CD4-positive, alpha-beta T cell treated with Interleukin-6 at 100 ng/mL for 8 hours (primary cell): ENCODE results near the gene CPT1B.
"Not testable (repeated sequence)": the region's sequence is repeated elsewhere in the genome, so short reads cannot be mapped to it uniquely, and the experiment has no call there.

Experiments
- DNase-seq: peaks from one replicate; pipeline ENCODE4 v3.0.0-alpha.2; 2020; ENCODE audit warnings: mixed read lengths, low spot score

The CPT1B gene

DNA sequence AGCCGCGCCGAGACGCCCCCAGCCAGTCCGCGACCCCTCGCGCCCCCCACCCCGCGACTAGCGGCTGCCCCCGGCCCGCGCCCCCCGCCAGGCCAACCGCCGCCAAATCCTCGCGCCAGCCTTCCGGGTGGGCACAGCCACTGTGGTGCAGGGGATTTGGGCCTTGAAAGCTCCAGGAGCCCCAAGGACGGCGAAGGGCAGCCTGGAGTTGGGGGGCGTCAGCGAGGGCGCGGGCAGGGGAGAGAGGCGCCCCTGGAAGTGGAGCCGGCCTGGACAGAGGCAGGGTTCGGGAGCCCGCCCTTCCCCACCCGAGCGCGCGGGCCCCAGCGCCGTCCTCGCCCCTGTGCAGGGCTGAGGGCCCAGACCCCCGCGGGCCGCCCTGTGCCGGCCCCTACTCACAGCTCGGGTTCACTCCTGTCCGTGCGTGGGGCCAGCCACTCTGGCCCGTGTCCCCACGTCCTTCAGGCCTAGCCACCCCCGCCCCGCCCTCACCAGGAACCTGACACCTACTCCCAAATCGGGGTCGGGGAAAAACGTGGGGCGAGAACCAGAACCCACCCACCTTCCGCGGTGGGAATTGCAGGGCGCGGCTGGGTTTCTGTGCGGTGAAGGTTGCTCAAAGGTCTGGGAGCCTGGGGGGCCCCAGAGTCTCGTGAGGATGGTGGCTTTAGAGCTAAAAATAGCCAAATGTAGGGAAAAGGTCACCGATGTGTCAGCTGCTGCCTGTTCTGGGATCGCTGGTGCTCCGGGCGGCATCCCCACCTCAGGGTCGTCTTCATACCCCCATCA, at the start of gene CPT1B:
Gene CPT1B, minus strand, starts transcription at position 441 of the 789 bp plus-strand sequence. CDS start 512 bp downstream, outside the sequence.
- DNase-seq, result no peak

DNA sequence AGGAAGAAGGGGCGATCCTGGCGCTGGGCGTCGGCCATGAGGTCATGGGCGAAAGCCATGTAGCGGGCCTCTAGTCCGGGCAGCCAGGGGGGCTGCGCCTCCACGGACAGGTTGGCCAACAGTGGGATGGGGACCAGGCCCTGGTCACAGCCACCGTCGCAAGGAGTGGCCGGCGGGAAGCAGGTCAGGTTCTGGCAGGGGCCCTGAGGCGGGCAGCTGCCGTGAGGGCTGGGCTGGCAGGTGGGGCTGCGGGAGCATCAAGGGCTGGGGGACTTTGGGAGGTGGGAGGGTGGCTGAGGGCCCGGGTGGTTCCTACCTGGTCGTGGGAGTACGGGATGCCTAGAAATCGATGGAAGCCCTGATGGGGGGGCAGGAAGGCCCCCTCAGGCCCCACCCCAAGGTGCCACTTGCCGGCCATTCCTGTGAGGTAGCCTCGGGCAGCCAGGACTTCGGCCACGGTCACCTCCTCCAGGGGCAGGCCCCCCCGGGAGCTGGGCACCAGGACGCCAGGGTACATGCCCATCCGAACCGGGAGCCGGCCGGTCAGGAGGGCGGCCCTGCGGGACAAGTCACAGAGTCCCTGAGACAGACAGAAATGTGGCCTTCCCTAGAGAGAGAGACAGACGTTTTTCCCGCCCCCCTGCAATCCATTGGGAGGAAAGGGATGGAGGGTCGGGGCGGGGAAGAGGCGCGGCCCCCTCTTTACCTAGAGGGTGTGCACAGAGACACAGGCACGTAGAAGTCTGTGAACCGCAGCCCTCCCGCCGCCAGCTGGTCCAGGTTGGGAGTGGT, 48.8 kb upstream of the CPT1B start:
- no peak for DNase-seq

DNA sequence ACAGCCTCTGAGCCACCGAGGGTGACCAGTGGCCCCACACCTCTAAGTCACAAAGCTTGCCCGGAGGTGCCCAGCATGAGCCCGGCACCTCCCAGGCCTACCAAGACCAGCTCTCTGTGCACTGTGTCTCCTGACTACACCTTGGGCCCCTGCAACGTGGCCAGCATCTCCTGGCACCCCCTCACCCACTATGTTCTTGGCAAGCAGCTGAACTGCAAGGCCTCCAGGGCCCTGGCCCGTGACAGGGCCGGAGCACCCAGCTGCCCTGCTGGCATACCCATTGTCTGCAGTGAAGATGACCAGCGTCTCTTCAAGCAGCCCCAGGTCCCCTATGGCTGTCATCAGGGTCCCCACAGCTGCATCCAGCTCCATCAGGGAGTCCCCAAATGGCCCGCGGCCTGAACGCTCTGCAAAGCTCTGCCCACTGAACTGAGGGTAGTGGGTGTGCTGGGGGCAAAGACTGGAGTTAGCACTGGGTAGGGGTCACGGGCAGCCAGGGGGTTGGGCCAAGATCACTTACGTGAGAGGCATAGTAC, 48.2 kb upstream of the CPT1B start:
- no peak for DNase-seq

DNA sequence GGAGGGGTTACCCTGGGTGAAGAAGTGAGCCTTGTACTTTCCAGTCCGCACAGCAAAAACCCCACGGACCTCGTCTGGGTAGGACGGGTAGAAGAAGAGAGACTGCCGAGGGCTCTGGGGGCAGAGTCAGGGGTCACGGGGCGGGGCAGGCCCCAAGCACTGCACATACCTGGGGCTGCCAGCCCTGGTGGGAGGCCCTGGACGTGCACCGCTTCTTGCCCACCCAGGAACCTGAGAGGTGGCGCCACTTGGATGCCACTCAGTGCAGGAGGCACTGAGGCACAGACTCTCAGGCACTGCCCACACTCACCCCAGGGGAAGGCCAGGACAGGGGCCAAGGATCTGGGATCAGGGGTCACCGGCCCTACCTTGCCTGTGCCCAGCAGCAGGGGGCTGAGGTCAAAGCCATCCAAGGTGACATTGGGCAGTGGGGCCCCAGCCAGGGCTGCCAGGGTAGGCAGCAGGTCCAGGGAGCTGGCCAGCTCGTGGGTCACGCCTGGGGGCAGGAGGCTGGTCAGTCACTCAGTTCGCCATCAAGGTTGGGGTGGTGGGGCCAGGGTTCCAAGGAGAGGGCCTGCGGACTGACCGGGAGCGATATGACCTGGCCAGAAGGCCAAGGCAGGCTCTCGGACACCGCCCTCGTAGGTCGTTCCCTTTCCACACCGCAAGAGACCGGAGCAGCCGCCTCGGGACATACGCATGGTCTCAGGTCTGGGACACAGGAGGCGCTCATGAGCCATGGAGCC, 47.5 kb upstream of the CPT1B start:
- no peak for DNase-seq

DNA sequence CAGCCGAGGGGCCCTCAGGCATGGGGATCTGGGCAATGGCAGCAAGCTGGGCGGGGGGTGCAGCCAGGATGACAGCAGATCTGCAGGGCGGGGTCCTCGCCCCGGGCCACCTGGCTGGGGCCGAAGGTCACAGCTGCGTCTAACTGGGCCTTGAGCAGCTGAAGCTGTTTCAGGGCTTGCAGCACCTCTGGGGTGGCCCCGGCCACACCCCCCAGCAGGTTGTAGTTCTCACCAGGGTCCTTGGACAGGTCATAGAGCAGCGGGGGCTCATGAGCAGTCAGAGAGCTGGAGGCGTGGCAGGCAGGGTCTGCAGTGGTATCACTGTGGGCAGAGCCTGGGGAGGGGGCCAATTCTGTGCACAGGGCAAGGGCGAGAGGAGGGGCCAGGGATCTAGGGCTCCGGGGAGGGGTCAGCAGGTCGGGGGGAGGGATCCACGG, 46.9 kb upstream of the CPT1B start:
- DNase-seq, result no peak

DNA sequence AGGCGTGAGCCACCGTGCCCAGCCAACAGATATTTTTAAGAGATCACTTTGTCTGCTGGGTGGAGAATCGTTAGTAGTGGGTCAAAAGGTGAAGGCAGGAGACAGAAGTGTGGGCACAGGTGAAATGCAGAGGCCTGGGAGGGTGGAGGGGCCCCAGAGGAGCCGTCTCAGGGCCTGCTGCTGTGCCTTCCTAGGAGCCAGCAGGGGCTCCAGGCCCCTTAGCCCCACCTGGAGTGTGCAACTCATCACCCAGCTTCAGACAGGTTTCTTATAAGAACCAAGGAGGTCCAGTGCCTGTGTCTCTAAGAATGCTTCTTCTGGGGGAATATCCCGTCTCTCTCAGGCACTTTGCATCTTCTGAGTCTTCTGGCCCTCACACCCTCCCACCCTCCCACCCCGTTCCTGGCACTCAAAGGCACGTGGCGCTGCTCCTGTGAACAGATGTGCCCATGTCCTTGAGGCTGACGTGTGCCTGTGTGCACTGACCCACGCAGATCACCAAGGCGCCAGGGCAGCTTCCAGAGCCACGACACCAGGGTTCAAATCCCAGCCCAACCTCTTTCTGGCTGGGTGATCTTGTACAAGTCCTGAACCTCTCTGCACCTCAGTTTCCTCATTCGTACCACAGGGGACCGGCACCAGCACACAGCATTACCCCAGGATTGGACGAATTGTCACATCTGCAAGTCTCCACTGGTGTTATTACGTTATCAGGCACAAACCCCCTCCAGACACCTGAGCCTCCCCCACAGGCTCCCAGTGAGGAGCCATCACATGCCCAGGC, 46.3 kb upstream of the CPT1B start:
- no peak for DNase-seq

DNA sequence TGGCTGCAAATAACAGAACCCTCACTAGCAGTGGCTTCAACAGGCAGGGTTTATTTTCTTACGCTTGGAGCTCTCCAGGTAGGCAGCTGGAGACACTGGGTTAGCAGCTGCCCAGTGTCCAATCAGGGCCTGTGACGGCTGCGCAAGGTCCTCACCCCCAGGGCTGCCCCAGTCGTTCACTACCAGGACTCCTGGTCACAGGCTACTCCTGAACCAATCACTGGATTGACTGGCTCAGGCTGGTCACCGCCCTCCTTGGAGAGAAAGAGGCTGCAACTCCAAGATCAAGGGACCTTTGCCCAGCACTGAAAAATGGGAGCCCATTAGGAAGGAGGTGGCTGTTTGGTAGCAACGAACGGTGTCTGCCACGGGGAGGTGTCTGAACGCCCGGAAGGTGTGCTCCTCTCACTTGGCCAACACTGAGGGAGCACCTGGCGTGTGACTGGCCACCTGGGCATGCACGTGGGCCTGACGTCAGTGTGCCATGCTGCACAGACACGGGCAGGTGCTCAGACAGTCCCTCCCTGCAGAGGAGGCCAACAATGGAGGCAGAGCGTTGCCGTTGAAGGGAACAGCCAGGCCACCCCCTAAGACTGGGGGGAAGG, 44.6 kb upstream of the CPT1B start:
- no peak for DNase-seq

DNA sequence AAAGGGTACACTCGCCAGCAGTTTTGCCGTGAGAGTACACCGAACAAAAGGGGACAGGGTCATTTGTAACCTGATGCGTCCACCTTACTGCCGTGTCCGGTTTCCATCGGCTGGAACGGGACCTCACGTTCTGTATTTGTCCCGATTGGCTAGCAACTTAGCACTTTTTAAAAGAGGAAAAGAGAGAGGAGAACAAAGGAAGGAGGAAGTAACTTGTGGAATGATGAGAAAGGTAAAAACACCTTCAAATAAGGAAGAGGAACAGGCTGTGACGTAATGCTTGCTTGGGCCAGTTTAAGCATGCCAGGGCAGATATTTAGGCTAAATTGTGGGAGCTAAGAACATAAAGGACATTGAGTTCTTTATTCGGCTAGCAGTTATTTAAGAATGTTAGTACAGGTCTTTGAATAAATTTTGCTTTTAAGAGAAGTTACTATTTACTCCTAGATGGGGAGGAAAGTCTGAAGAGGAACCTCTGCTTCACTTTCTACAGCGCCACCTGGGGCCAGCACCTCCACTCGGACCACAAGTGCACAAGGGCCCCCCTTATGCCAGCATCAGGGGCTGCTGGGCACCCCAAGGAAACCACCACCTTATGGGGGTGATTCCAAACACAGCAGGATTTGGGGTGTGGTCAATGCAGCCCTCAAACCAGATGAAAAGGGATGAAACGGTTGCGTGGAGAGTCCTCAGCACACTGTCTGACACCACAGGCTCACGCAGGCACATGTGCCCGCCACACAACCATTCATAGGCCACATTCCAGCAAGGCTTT, 43.9 kb upstream of the CPT1B start:
- peak; percentile 41 for DNase-seq

DNA sequence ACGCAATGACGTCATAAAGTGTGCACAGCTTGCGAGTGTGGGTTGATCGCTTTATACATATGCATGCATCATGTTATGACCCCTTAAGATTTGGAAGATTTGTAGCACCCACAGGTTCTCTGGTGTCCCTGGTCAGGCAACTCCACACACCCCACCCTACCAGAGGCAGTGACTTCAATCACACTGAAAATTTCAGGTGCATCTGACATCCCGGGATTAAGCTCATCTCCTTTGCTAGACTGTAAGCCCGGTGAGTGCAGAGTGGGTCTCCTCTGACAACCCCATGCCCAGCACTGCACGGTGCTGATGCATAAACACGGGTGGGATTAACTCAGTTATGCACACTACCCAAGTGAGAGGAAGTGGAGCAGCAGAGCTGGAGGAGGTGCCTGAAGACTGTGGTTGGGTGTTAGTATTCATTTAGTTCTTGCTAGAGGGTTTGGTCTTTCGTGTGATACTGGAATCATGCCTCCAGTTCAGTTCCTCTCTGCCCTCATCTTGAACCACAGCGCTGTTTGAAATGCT, 43.2 kb upstream of the CPT1B start:
- peak; percentile 76 for DNase-seq

DNA sequence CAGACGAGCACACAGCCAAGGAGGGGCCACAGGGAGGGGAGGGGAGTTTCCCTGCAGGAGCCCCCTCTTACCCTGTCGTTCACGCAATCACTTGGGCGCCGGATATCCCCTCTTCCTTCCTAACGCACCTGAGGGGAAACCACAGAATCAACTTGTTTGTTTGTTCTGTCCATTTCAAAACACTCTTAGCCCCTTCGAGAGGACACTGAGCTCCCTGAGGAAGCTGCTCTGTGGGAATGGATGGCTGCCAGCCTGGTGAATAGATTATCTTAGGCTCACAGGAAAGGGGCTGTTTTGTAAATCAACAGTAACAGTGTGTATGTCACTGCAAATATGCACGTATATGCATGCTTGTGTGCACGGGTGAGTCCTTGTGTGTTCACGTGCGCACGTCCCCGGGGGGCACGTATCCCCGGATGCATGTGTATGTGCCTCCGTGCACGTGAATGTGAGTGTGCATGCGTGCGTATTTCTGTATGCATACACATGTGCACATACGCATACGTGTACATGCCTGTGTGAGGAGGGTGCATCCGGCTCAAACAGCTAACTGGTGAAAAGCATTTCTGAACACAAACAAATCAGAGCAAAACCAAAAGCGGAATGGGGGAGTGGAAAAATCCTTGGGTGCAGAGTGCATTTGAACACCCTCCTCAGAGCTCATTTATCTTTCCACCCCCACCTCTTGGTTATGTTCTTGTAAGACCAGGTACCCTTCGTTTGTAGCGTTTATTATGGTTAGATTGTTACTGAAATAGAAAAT, 42.5 kb upstream of the CPT1B start:
- peak; percentile 90 for DNase-seq

DNA sequence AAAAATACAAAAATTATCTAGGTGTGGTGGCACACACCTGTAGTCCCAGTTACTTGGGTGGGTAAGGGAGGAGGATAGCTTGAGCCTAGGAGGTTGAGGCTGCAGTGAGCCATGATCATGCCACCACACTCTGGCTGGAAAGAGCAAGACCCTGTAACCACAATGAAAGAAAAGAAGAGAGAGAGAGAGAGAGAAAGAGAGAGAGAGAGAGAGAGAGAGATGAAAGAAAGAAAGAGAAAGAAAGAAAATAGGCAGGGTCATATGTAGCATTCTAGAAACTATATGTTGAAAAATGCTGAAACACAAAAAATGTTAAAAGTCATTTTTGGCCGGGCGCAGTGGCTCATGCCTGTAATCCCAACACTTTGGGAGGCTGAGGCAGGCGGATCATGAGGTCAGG, 36.1 kb upstream of the CPT1B start:
- not testable (repeated sequence) for DNase-seq

DNA sequence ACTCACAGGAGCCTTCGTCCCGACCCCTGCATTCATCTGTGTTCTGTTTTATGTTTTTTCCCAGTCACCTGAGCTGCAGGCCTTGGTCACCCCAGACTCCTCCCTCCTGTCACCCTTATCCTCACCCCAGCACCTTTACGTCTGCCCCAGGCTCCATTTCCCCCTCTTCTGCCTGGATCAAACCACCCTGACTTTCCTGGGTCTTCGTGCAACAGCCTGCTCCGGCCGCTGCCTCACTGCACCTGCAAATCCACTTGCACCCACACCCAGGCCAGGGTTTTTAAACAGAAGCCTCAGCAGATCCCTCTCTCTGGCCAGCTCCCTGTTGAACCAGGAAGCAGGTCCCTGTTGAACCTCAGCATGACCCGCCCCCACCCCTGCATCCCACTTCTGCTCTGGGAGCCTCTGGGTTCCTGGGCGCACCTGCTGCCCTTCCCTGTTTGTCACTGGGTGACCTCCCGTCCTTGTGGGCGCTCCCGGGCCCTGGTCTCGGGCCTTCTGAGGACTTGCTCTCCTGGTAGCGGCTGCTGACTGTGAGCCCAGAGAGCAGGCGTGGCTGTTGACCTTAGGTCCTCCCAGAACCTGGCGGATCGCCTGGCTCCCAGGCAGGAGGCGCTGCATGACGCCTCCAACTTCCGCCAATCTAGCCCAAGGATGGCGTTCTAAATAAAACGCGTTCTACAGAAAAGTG, 35.2 kb upstream of the CPT1B start:
- no peak for DNase-seq

DNA sequence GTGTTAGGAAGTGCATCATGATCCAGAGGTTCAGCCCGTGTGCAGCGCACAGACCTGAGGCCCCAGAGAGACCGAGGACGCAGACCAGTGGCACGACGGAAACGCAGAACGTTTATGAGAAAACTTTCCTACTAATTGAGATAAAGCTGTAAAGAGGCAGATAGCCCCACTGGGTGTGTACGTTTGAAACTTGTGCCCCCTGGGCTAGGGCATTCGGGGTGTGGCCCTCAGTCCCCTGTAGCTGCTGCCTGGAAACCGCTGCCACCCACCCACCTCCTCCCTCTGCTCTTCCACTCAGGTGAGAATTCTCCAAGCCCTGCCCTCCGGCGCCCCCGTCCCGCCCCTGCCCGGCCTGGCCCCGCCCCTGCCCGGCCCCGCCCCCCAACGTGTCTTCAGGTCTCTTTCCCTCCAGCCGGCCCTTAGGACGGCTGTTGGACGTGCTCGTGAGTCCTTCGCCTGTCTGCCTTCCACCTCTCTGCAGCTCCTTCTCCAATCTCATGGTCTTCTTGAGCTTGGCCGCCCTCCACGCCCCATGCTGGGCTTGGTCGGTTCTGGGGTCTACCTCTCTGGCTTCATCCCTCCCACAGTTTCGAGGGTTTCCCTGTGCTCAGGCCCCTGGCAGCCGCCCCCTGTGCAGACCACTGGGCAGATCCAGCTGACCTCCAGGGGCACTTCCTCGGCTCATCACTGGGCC, 34.4 kb upstream of the CPT1B start:
- no peak for DNase-seq

DNA sequence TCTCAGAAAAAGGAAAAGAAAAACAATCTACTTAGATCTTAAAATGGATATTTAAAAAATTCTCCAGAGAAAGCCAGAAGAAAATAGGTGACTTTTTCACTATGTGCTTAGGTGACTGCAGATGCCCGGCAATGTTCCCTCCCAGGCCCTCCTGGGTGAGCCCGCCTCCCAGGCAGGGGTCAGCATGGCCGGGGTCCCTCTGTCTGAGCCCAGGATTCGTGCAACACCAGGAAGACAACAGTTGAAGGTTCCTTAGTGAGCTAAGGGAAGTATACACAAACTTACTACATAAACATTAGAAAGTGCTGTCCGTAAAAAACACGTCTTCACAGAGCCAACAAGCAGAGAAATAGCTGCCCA, 33.9 kb upstream of the CPT1B start:
- DNase-seq, result no peak

DNA sequence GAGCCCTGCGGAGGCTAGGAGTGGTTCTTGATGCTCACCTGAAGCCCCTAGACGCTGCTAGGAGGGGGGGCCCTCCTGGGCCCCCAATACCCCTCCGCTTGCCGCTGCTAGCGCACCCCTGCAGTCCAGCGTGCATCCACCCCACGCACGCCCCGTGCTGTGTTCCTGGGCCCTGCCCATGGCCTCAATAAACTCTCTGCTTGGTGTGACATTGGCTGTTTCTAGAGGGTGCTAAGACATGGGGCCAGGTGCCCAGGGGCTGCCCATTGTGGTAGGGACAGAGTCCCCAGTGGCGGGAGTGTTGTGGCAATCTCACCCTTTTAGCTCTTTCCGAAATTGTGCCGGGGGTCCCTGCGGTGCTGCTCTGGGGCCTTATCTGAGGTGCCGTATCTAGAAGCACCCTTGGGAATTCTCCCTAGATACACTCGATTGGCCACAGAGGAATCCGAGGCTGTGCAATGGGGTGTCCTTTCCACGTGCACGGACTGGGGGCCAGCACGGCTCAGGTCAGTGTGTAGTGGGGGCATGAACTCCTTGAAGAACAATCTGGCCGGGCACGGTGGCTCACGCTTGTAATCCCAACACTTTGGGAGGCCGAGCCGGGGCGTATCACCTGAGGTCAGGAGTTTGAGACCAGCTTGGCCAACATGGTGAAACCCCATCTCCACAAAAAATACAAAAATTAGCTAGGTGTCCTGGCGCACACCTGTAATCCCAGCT, 33.3 kb upstream of the CPT1B start:
- DNase-seq, result no peak

DNA sequence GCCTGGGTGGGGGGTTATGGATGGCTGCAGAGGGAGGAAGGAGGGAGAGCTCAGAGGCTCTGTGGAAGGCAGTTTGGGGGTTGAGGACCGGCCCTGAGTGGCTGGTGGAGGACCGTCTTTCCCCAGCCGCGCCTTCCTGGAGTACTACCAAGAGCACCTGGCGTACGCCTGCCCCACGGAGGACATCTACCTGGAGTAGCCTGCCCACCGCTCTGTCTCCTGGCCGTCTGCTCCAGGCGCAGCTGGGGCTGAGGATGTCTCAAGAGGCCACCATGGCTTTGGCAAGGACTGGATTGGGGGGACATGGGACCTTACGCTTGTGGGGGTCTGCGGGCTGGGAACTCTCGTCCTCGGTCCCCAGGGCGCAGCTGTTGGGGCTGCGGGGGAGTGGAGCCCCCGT, 32.4 kb upstream of the CPT1B start:
- no peak for DNase-seq

DNA sequence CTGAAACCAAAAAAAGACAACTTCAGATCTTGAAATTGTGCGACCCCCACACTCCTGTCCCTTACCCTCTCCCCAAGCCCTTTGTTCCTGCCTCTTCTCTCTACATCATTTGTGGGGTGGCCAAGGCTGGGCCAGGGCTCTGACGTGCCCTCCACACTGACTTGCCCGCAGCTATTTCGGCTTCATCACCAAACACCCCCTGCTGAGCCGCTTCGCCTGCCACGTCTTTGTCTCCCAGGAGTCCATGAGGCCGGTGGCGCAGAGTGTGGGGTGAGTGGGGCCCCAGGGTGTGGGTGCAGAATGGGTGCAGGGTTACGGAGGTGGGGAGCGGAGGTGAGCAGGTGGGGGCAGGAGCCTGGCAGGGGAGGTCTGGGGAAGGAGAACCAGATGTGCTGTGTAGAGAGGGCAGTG, 31.8 kb upstream of the CPT1B start:
- DNase-seq, result no peak
